Stimulated activated CD8-positive, alpha-beta memory T cell treated with anti-CD3 and anti-CD28 coated beads, Interleukin-12 subunit alpha, Interleukin-12 subunit beta, amount 100 ng/mL, for 4 hours (primary cell): ENCODE results near the gene NRG3.
"Not testable (repeated sequence)": the region's sequence is repeated elsewhere in the genome, so short reads cannot be mapped to it uniquely, and the experiment has no call there.

Experiments
- DNase-seq: peaks from one replicate; pipeline ENCODE4 v3.0.0-alpha.2; 2020; ENCODE audit warnings: low read depth

NRG3 gene

GRCh38 chr10:82916941-82917340 lies 1041.9 kb downstream of the NRG3 start:
- no peak for DNase-seq

GRCh38 chr10:82918022-82918421 lies 1043.0 kb downstream of the NRG3 start:
- DNase-seq = no peak

- DNase-seq = no peak
Measured at GRCh38 chr10:82922046-82922445, 1047.1 kb downstream of the NRG3 start.

- DNase-seq = no peak
Measured at GRCh38 chr10:82922755-82923154, 1047.8 kb downstream of the NRG3 start.

GRCh38 chr10:82924711-82925110 lies 1049.7 kb downstream of the NRG3 start:
- no peak for DNase-seq

- DNase-seq = no peak
Measured at GRCh38 chr10:82925547-82925946, 1050.6 kb downstream of the NRG3 start.

GRCh38 chr10:82932451-82932850 lies 1057.5 kb downstream of the NRG3 start:
- DNase-seq = no peak

GRCh38 chr10:82934429-82934828 lies 1059.4 kb downstream of the NRG3 start:
- DNase-seq = no peak

- DNase-seq = no peak
Measured at GRCh38 chr10:82934947-82935346, 1060.0 kb downstream of the NRG3 start.

- DNase-seq = no peak
Measured at GRCh38 chr10:82938331-82938730, 1063.3 kb downstream of the NRG3 start.

GRCh38 chr10:82942286-82943099 lies 1067.5 kb downstream of the NRG3 start:
- no peak for DNase-seq

GRCh38 chr10:82943142-82943541 lies 1068.1 kb downstream of the NRG3 start:
- no peak for DNase-seq

- DNase-seq = no peak
Measured at GRCh38 chr10:82949816-82950575, 1075.0 kb downstream of the NRG3 start.

- no peak for DNase-seq
Measured at GRCh38 chr10:82953331-82953730, 1078.3 kb downstream of the NRG3 start.

GRCh38 chr10:82953909-82954308 lies 1078.9 kb downstream of the NRG3 start:
- no peak for DNase-seq

- DNase-seq = not testable (repeated sequence)
Measured at GRCh38 chr10:82960421-82961060, 1085.5 kb downstream of the NRG3 start.

GRCh38 chr10:82961864-82962263 lies 1086.9 kb downstream of the NRG3 start:
- DNase-seq = no peak

- DNase-seq = no peak
Measured at GRCh38 chr10:82966130-82966529, 1091.1 kb downstream of the NRG3 start.

GRCh38 chr10:82968533-82968932 lies 1093.5 kb downstream of the NRG3 start:
- DNase-seq = no peak

GRCh38 chr10:82969405-82969804 lies 1094.4 kb downstream of the NRG3 start:
- DNase-seq = no peak

GRCh38 chr10:82980321-82980720 lies 1105.3 kb downstream of the NRG3 start:
- no peak for DNase-seq

- DNase-seq = no peak
Measured at GRCh38 chr10:82981137-82981723, 1106.2 kb downstream of the NRG3 start.
